Tongue (tissue), 2 donors: ENCODE results near the gene PIKFYVE. TPM values are rescaled to one million over a fixed set of nuclear protein-coding genes. Genes with fewer than 3 reads are reported as not detected.
"Not testable (repeated sequence)": the region's sequence is repeated elsewhere in the genome, so short reads cannot be mapped to it uniquely, and the experiment has no call there.

Experiments used
- DNase-seq: peaks from one replicate; pipeline ENCODE4 v3.0.0-alpha.2; 2015
- total RNA-seq: library from RNA; depleted of rRNA; stranded (reverse); fragments of >200 nt; gene quantifications from one replicate; pipeline ENCODE4 v1.2.3, GENCODE V29; 2014

Gene PIKFYVE
- total RNA-seq, 1 donor from 2014 or later: 43.1 TPM

- DNase-seq: no peak
These were observed 100.4 kb downstream of the PIKFYVE start for GRCh38 chr2:208366215-208367127.

- DNase-seq: no peak
These were observed 103.0 kb downstream of the PIKFYVE start for GRCh38 chr2:208369091-208369490.

DNA sequence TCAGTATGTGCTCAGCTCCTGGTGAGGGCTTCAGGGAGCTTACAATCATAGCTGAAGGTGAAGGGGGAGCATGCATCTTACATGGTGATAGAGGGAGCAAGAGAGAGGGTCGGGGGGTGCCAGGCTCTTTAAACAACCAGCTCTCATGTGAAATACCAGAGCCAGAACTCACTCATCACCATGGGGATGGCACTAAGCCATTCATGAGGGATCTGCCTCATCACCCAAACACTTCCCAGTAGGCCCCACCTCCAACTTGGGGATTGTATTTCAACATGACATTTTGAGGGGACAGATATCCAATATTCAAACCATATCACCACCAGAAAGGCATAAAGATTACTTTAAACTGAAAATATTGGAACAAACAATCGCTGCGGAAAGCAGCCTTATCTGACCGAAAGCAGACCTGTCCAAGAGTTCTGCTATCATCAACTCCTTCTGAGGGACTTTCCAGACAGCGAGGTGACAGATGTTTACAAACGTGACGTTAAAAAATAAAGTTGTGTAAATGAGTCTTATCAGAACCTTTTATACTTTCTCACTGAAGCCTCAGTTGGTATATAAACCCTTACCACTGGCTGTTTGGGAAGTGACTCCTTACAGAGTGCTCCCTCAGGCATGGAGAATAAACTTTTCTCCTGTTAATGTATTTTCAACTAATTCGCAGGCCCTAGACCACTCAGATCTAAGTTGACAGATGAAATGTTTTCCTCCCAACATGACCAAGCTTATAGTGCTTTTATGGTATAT, 105.0 kb downstream of the PIKFYVE start:
- DNase-seq: no peak

GRCh38 chr2:208371634-208371935, 105.5 kb downstream of the PIKFYVE start:
- DNase-seq: no peak

GRCh38 chr2:208373460-208374089, 107.5 kb downstream of the PIKFYVE start:
- DNase-seq: peak; percentile 76

DNA sequence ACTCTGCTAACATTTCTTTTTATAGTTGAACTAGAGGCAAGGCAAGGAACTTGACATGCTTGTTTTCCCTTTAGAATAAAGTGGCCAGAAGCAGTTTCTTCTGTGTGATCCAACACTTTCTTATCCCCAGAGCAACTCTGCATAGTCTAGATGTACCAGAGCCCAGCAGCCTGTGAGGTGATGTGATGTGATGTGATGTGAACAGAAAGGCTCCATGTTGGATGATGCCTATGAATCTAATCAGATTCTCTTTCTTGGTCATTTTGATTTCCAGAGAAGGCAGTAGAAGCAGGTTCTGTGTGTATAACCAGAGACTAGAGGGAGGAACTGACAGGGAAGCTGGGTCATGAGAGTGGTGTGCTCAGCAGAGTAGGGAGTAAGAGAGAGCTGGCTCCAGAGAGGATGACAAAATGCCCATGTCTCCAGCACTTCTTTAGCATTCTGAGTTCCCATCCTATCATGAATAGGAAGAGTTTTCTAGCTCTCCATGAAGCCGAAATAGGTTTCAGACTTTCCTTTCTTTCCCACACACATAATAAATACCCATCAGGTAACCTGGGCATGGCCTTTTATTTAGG, 109.5 kb downstream of the PIKFYVE start:
- DNase-seq: no peak

GRCh38 chr2:208377344-208377860, 111.3 kb downstream of the PIKFYVE start:
- DNase-seq: not testable (repeated sequence)

DNA sequence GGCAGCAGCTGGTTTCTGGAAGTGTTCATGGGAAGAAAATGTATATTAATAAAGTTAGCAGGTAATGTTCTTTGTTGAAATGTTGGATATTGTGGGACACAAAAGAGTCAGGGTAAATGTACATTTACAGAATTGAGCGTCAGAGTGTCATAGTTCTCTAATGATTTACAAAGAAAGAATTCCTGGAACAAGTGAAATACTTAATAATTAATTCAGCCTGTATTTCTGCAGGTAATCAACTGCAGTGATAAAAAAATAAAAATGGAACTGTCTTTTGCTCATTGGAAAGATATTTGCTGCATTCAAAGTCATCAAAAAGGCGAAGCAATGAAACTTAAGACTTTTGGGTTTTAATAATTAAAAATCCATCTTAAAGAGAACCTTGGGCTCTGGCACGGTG, 113.1 kb downstream of the PIKFYVE start:
- no peak for DNase-seq

DNA sequence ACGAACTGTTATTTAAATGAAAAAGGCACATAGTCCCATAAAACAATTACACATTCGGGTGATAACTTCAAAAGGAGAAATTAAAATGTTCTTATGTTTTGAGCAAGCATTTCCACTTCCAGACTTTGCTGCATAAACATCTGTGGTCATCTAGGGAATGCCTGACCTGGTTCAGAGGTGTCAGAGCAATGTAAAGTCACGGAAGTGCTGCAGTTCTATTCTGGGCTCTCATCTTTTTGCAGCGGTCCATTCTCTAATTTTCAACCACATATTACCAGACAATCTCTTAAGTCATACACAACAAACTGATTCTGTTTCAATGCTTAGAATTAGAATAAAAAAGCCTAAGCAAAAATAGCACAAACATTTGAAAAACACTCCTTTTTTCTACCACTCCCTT, 118.6 kb downstream of the PIKFYVE start:
- DNase-seq: no peak

GRCh38 chr2:208386541-208386940, 120.5 kb downstream of the PIKFYVE start:
- no peak for DNase-seq

- no peak for DNase-seq
These were observed 123.9 kb downstream of the PIKFYVE start for GRCh38 chr2:208389940-208390339.

- no peak for DNase-seq
These were observed 126.2 kb downstream of the PIKFYVE start for GRCh38 chr2:208392300-208392699.

GRCh38 chr2:208396796-208397195, 130.7 kb downstream of the PIKFYVE start:
- DNase-seq: not testable (repeated sequence)

- DNase-seq: no peak
These were observed 133.1 kb downstream of the PIKFYVE start for GRCh38 chr2:208399201-208399600.

DNA sequence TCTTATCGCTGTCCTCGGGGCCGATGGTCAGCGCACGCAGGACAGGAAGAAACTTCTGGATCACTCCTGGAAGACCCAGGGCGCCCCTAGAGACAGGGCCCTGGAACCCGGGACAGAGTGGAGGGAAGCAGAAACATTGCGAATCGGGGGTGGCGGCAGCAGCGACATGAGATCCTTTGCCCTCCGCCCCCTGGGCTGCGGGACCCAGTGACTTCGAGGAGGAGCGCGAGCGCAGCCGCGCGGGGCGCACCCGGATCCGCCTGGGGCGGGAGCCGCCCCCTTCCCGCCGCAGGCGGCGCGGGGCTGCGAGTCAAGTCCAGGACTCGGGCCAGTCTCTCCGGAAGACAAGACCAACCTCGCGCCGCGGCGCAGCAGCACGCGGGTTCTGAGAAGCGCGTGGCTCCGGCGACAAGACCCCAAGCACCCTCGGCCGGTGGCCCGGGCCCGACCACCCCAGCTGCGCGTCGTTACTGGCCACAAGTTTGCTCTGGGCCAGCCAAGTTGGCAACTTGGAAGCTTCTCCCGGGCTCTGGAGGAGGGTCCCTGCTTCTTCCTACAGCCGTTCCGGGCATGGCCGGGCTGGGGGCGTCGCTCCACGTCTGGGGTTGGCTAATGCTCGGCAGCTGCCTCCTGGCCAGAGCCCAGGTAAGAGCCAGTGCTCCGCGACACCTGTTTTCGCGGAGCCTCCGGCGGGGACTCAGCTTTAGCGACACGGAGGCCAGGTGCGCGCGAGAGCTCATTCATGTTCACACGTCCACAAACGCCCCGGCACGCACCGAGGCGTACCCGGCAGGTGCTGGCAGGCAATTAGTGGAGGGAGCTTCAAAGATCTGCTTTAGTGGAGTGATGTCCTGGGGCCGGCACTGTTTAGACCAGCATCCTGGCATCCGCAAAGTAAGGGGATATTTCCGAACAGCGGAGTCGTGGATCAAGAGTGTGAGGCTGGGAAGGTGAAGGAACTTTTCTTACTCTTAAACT, 140.7 kb downstream of the PIKFYVE start, which contains the start of gene PTH2R:
TSS of gene PTH2R (plus strand) at position 319 of the 978 bp plus-strand sequence. CDS start at position 571, 252 bp downstream.
- DNase-seq: peak; percentile 24

DNA sequence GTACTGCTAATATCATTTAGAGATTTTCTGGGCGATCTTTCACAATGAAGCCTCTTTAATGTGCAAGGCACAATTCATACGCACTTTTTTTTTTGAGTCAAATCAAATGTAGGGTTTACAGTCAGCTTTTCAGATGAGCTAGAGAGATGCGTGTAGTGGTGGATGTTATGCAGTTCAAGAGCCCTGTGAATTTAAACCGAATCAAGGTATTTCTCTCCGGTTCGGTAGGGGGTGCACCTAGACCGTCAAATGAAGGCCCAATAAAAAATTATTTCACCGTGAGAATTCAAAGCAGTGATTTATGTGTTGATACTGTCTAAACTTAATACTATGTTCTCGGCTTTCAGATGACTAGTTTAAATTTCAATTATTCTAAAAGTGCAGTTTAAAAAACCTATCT, 141.6 kb downstream of the PIKFYVE start:
- peak; percentile 65 for DNase-seq

Other genes with a start within 250 kb of the PIKFYVE start
- gene PLEKHM3, start 240.7 kb upstream of the PIKFYVE start, total RNA-seq: 20.0 TPM
- not detected for gene CRYGD, start 141.7 kb upstream of the PIKFYVE start, total RNA-seq
- not detected for gene CRYGC, start 136.4 kb upstream of the PIKFYVE start, total RNA-seq
- gene CRYGB, start 120.1 kb upstream of the PIKFYVE start, total RNA-seq: not detected
- gene CRYGA, start 102.7 kb upstream of the PIKFYVE start, total RNA-seq: not detected
- not detected for gene C2orf80, start 76.2 kb upstream of the PIKFYVE start, total RNA-seq
- 57.2 TPM for gene IDH1, start 11.2 kb upstream of the PIKFYVE start, total RNA-seq
- 0.31 TPM for gene PTH2R, start 140.5 kb downstream of the PIKFYVE start, total RNA-seq